H9 (cell line): ENCODE results near the gene KAT14. TPM values are rescaled to one million over a fixed set of nuclear protein-coding genes. Genes with fewer than 3 reads are reported as not detected.

Experiments used
- DNase-seq: peaks from one replicate; pipeline ENCODE4 v3.0.0-alpha.2; 2017
- H2AFZ ChIP-seq: one replicate; pipeline ENCODE4 v1.6.1; 2013; ENCODE audit warnings: mild to moderate bottlenecking, low read length, control low read depth, moderate library complexity
- H2AK5ac ChIP-seq: 2 replicates; pipeline ENCODE4 v1.6.1; 2013; ENCODE audit warnings: low read length, control low read depth, mixed read lengths; ENCODE audit not compliant: insufficient read length
- H2BK120ac ChIP-seq: one replicate; pipeline ENCODE4 v1.6.1; 2013; ENCODE audit warnings: low read depth, mild to moderate bottlenecking, low read length, control low read depth, inconsistent platforms; ENCODE audit not compliant: poor library complexity, severe bottlenecking
- H2BK12ac ChIP-seq: 2 replicates; pipeline ENCODE4 v1.6.1; 2013; ENCODE audit warnings: low read length, control low read depth, mixed read lengths, low read depth; ENCODE audit not compliant: insufficient read length
- H2BK15ac ChIP-seq: 2 replicates; pipeline ENCODE4 v1.6.1; 2013; ENCODE audit warnings: low read depth, low read length, control low read depth
- H2BK20ac ChIP-seq: one replicate; pipeline ENCODE4 v1.6.1; 2013; ENCODE audit warnings: low read depth, mild to moderate bottlenecking, low read length, control low read depth, inconsistent platforms; ENCODE audit not compliant: poor library complexity, severe bottlenecking
- H2BK5ac ChIP-seq: 2 replicates; pipeline ENCODE4 v1.6.1; 2013; ENCODE audit warnings: low read length, control low read depth, mixed read lengths; ENCODE audit not compliant: insufficient read length
- H3K14ac ChIP-seq: 2 replicates; pipeline ENCODE4 v1.6.1; 2013; ENCODE audit warnings: low read length, control low read depth; ENCODE audit not compliant: insufficient read depth
- H3K18ac ChIP-seq: 2 replicates; pipeline ENCODE4 v1.6.1; 2013; ENCODE audit warnings: low read depth, mild to moderate bottlenecking, mixed read lengths, low read length, control low read depth; ENCODE audit not compliant: insufficient read length
- H3K23ac ChIP-seq: 2 replicates; pipeline ENCODE4 v1.6.1; 2013; ENCODE audit warnings: low read length, control low read depth, mixed read lengths, low read depth; ENCODE audit not compliant: insufficient read length
- H3K23me2 ChIP-seq: 2 replicates; pipeline ENCODE4 v1.6.1; 2013; ENCODE audit warnings: low read depth, mild to moderate bottlenecking, mixed read lengths, low read length, control low read depth; ENCODE audit not compliant: insufficient read length, poor library complexity, severe bottlenecking
- H3K27ac ChIP-seq: 2 replicates; pipeline ENCODE4 v1.5.1; 2013; ENCODE audit warnings: low read length, control low read depth, mixed read lengths, low read depth; ENCODE audit not compliant: insufficient read length
- H3K27me3 ChIP-seq: 2 replicates; pipeline ENCODE4 v1.6.1; 2013; ENCODE audit warnings: low read length, control low read depth, inconsistent platforms; ENCODE audit not compliant: insufficient read depth
- H3K4ac ChIP-seq: 2 replicates; pipeline ENCODE4 v1.6.1; 2013; ENCODE audit warnings: low read depth, mild to moderate bottlenecking, control low read depth, inconsistent platforms, low read length, moderate library complexity
- H3K4me1 ChIP-seq: 2 replicates; pipeline ENCODE4 v1.6.1; 2013; ENCODE audit warnings: low read length, control low read depth, inconsistent platforms; ENCODE audit not compliant: insufficient read depth
- H3K4me2 ChIP-seq: 2 replicates; pipeline ENCODE4 v1.6.1; 2013; ENCODE audit warnings: low read length, control low read depth, mixed read lengths; ENCODE audit not compliant: insufficient read length, insufficient read depth
- H3K56ac ChIP-seq: 2 replicates; pipeline ENCODE4 v1.6.1; 2013; ENCODE audit warnings: low read depth, mild to moderate bottlenecking, mixed read lengths, low read length, control low read depth; ENCODE audit not compliant: insufficient read length
- H3K79me1 ChIP-seq: 2 replicates; pipeline ENCODE4 v1.6.1; 2013; ENCODE audit warnings: low read depth, mild to moderate bottlenecking, moderate library complexity, low read length, control low read depth, inconsistent platforms; ENCODE audit not compliant: insufficient read depth, poor library complexity, severe bottlenecking
- H3K79me2 ChIP-seq: 2 replicates; pipeline ENCODE4 v1.6.1; 2013; ENCODE audit warnings: low read length, control low read depth, inconsistent platforms; ENCODE audit not compliant: insufficient read depth
- H3K9ac ChIP-seq: 2 replicates; pipeline ENCODE4 v1.6.1; 2013; ENCODE audit warnings: low read length, control low read depth, mixed read lengths; ENCODE audit not compliant: insufficient read length; ENCODE audit errors: extremely low read depth
- H3K9me3 ChIP-seq: one replicate; pipeline ENCODE4 v1.6.1; 2013; ENCODE audit warnings: low read depth, low read length, inconsistent platforms; ENCODE audit not compliant: control insufficient read depth
- H3T11ph ChIP-seq: one replicate; pipeline ENCODE4 v1.6.1; 2013; ENCODE audit warnings: mild to moderate bottlenecking, low read length, control low read depth, inconsistent platforms
- H4K20me1 ChIP-seq: one replicate; pipeline ENCODE4 v1.6.1; 2013; ENCODE audit not compliant: control insufficient read depth, insufficient read length, insufficient read depth
- H4K5ac ChIP-seq: 2 replicates; pipeline ENCODE4 v1.6.1; 2013; ENCODE audit warnings: low read depth, mild to moderate bottlenecking, mixed read lengths, low read length, control low read depth; ENCODE audit not compliant: insufficient read length
- H4K8ac ChIP-seq: replicated peaks from 2 replicates; pipeline ENCODE4 v1.6.1; 2013; ENCODE audit warnings: low read length, control low read depth, mixed read lengths, low read depth; ENCODE audit not compliant: insufficient read length
- H4K91ac ChIP-seq: 2 replicates; pipeline ENCODE4 v1.6.1; 2013; ENCODE audit warnings: low read depth, mild to moderate bottlenecking, moderate library complexity, mixed read lengths, low read length, control low read depth; ENCODE audit not compliant: insufficient read length
- H3K27ac Mint-ChIP-seq, 3 experiments: 2 replicates in 2 of 3; 3 replicates in 1 of 3; pipeline ENCODE4 v1.8.0; 2020 to 2021; ENCODE audit warnings: mixed read lengths in 3 of 3, mild to moderate bottlenecking in 1 of 3, moderate library complexity in 1 of 3
- H3K27me3 Mint-ChIP-seq: 2 replicates; pipeline ENCODE4 v1.8.0; 2021; ENCODE audit warnings: low read depth, mild to moderate bottlenecking, moderate library complexity, mixed read lengths
- H3K36me3 Mint-ChIP-seq, 3 experiments: 2 replicates in 2 of 3; 3 replicates in 1 of 3; pipeline ENCODE4 v1.8.0; 2020 to 2021; ENCODE audit warnings: low read depth in 3 of 3, mixed read lengths in 3 of 3; ENCODE audit not compliant: insufficient read depth in 1 of 3
- H3K4me1 Mint-ChIP-seq, 2 experiments: 2 replicates each; pipeline ENCODE4 v1.8.0; 2020; ENCODE audit warnings: mixed read lengths in 2 of 2
- H3K4me3 Mint-ChIP-seq, 2 experiments: 2 replicates in 1 of 2; 3 replicates in 1 of 2; pipeline ENCODE4 v1.8.0; 2020 to 2021; ENCODE audit warnings: mild to moderate bottlenecking in 2 of 2, mixed read lengths in 2 of 2, moderate library complexity in 1 of 2
- H3K9me3 Mint-ChIP-seq, 2 experiments: 2 replicates in 1 of 2; 3 replicates in 1 of 2; pipeline ENCODE4 v1.8.0; 2020; ENCODE audit warnings: mild to moderate bottlenecking in 2 of 2, mixed read lengths in 2 of 2, moderate library complexity in 1 of 2
- WGBS: extraction: QIAGEN DNeasy Blood & Tissue Kit; methylation state at CpG from one replicate; pipeline ENCODE4 v1.1.7; 2013; ENCODE audit warnings: missing lambda C conversion rate, low lambda C conversion rate, mixed read lengths; ENCODE audit not compliant: insufficient read length; ENCODE audit errors: extremely low coverage; 5-methylcytosine and 5-hydroxymethylcytosine counted together
- total RNA-seq: library from RNA; stranded (reverse); gene quantifications from 2 replicates; pipeline ENCODE4 v1.2.1, GENCODE V29; 2021
- TF ChIP-seq, protein P1 (sequence below): fragments of 200-600 bp; sonication (generic); conservative IDR thresholded peaks from 3 replicates; pipeline ENCODE4 v1.8.0; 2021; ENCODE audit warnings: antibody characterized with exemption, mild to moderate bottlenecking

The KAT14 gene
- total RNA-seq, 1 experiment from 2014 or later: 19.2 TPM

DNA sequence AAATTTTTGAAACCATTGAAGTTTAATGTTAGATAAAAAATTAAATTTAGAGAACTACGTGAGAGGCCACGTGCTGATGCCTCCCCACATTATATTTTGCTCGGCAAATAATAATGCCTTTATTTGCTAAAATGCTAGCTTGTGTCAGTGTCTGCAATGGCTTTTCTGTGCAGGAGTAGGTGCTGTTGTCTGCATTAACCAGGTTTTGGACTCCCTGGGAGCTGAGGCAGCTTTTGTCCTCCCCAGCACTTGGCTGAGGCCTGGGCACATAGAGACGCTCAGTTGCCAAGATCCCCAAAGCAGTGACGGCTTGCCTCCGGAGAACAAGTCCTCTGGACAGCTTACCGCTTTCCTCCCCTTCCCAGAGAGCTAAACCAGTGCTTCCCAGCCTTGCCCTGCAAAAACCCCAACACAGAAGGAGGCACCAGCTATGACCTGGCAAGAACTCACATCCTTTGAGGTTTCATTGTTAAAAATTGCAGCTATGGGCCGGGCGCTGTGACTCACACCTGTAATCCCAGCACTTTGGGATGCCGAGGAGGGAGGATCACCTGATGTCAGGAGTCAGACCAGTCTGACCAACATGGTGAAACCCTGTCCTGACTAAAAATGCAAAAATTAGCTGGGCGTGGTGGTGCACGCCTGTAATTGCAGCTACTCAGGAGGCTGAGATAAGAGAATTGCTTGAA lies 59.9 kb downstream of the KAT14 start:
- Histone ChIP-seq H4K20me1 (no peaks in the 10 kb centered on the region), H3K4me1 (no peaks in the 10 kb centered on the region), H3K18ac (no peak overlapping the region), H3K23ac (no peak overlapping the region), H3K14ac (no peak overlapping the region; the same call in 1 of the 2 replicates), H3K23me2 (no peaks in the 10 kb centered on the region), H2BK5ac (no peak overlapping the region), H3K27ac (no peak overlapping the region), H2BK20ac (no peak overlapping the region), H3K27me3 (no peaks in the 10 kb centered on the region), H3K4ac (no peak overlapping the region), H2BK15ac (no peak overlapping the region), H4K91ac (no peak overlapping the region), H3K79me1 (no peaks in the 10 kb centered on the region), H2BK120ac (no peak overlapping the region), H3T11ph (no peak overlapping the region), H3K56ac (no peak overlapping the region), H4K8ac (no peak overlapping the region), H2AK5ac (no peak overlapping the region), H3K79me2 (no peaks in the 10 kb centered on the region), H3K9ac (no peak overlapping the region), H3K4me2 (no peak overlapping the region), H3K9me3 (no peaks in the 10 kb centered on the region), H2AFZ (no peak overlapping the region), H4K5ac (no peak overlapping the region), H2BK12ac (no peak overlapping the region)
- Mint-ChIP-seq H3K27ac (no peak overlapping the region), H3K27me3 (no peaks in the 10 kb centered on the region; the same call in 1 of the 2 replicates), H3K4me3 (no peak overlapping the region), H3K4me1 (no peaks in the 10 kb centered on the region; a peak in 1 of 4 replicates), H3K36me3 (peaks cover 5 to 19% (median 9%) of the 10 kb centered on the region in 3 experiments; a peak in 3 of 7 replicates), H3K9me3 (peaks cover 15 to 19% of the 10 kb centered on the region in 2 experiments)
- DNase-seq: no peak
- TF ChIP-seq, protein P1, sequence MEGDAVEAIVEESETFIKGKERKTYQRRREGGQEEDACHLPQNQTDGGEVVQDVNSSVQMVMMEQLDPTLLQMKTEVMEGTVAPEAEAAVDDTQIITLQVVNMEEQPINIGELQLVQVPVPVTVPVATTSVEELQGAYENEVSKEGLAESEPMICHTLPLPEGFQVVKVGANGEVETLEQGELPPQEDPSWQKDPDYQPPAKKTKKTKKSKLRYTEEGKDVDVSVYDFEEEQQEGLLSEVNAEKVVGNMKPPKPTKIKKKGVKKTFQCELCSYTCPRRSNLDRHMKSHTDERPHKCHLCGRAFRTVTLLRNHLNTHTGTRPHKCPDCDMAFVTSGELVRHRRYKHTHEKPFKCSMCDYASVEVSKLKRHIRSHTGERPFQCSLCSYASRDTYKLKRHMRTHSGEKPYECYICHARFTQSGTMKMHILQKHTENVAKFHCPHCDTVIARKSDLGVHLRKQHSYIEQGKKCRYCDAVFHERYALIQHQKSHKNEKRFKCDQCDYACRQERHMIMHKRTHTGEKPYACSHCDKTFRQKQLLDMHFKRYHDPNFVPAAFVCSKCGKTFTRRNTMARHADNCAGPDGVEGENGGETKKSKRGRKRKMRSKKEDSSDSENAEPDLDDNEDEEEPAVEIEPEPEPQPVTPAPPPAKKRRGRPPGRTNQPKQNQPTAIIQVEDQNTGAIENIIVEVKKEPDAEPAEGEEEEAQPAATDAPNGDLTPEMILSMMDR: no peak
- WGBS: no CpG with 5 or more reads among the region's 12 CpGs
